Measurements from ENCODE around the gene C2orf72.

C2orf72 gene

GRCh38 chr2:231069379-231070054 is 32.2 kb downstream of the C2orf72 start:
- DNase-seq (ENCODE audit: low spot score) = no peak

GRCh38 chr2:231084565-231084964 is 47.2 kb downstream of the C2orf72 start:
- DNase-seq (ENCODE audit: low spot score) = no peak

- no peak for DNase-seq (ENCODE audit: low spot score)
Measured at GRCh38 chr2:231088754-231089153, 51.4 kb downstream of the C2orf72 start.

- no peak for DNase-seq (ENCODE audit: low spot score)
Measured at GRCh38 chr2:231093933-231094332, 56.6 kb downstream of the C2orf72 start.

- no peak for DNase-seq (ENCODE audit: low spot score)
Measured at GRCh38 chr2:231094736-231095346, 57.5 kb downstream of the C2orf72 start.

Data from COLO829 (cell line).